HL-60 (cell line): ENCODE results near the gene C4BPB.

ENCODE experiments used
- DNase-seq, 2 experiments: peaks; one replicate each; pipeline ENCODE4 v3.0.0-alpha.2; 2010 to 2020; ENCODE audit warnings: low read depth in 1 of 2, low spot score in 1 of 2
- H3K27ac ChIP-seq: fragments of 250-450 bp; sonication (Bioruptor Pico); replicated peaks from 2 replicates; pipeline ENCODE4 v1.5.1; 2020; ENCODE audit warnings: mild to moderate bottlenecking, moderate library complexity
- H3K27me3 ChIP-seq: fragments of 250-450 bp; sonication (Bioruptor Pico); 2 replicates; pipeline ENCODE4 v1.5.1; 2021; ENCODE audit warnings: mild to moderate bottlenecking, moderate library complexity; ENCODE audit not compliant: insufficient read depth, poor library complexity, severe bottlenecking
- H3K4me3 ChIP-seq: replicated peaks from 2 replicates; pipeline ENCODE4 v1.5.1; 2011; ENCODE audit warnings: mild to moderate bottlenecking, control low read depth, low read length; ENCODE audit not compliant: insufficient read depth
- CTCF ChIP-seq: IDR thresholded peaks from one replicate; pipeline ENCODE4 v1.5.1; 2011; ENCODE audit warnings: low read length, control low read depth, inconsistent platforms; ENCODE audit not compliant: insufficient read depth
- GABPA ChIP-seq: IDR thresholded peaks from 2 replicates; pipeline ENCODE4 v1.6.1; 2012; ENCODE audit warnings: low read depth
- POLR2AphosphoS5 ChIP-seq: IDR thresholded peaks from 2 replicates; pipeline ENCODE4 v1.6.1; 2012; ENCODE audit warnings: low read depth
- REST ChIP-seq: IDR thresholded peaks from 2 replicates; pipeline ENCODE4 v1.6.1; 2012; ENCODE audit warnings: low read depth; ENCODE audit not compliant: insufficient replicate concordance
- SPI1 ChIP-seq: IDR thresholded peaks from 2 replicates; pipeline ENCODE4 v1.6.1; 2012; ENCODE audit warnings: low read depth, mild to moderate bottlenecking, borderline replicate concordance

C4BPB gene

GRCh38 chr1:207129053-207129452, 40.4 kb downstream of the C4BPB start:
- TF ChIP-seq REST (no peak), CTCF (no peak), GABPA (no peak), SPI1 (no peak), POLR2AphosphoS5 (no peak)
- no peak for DNase-seq
- Histone ChIP-seq H3K4me3 (no peak overlapping the region), H3K27me3 (no peaks in the 10 kb centered on the region), H3K27ac (no peak overlapping the region)

- DNase-seq, result no peak
- no peak for TF ChIP-seq SPI1
- no peaks in the 10 kb centered on the region for H3K27me3 ChIP-seq
- H3K4me3 ChIP-seq, result no peak overlapping the region
- H3K27ac ChIP-seq, result no peak overlapping the region
These were observed 41.8 kb downstream of the C4BPB start for GRCh38 chr1:207130252-207131036.

GRCh38 chr1:207131163-207131562, 42.5 kb downstream of the C4BPB start:
- TF ChIP-seq REST (no peak), GABPA (no peak), POLR2AphosphoS5 (no peak), SPI1 (no peak), CTCF (no peak)
- no peak overlapping the region for H3K4me3 ChIP-seq
- no peaks in the 10 kb centered on the region for H3K27me3 ChIP-seq
- no peak overlapping the region for H3K27ac ChIP-seq
- DNase-seq, result no peak

GRCh38 chr1:207134581-207134980, 45.9 kb downstream of the C4BPB start:
- Histone ChIP-seq H3K4me3 (no peak overlapping the region), H3K27ac (peak overlapping the region; percentile 17), H3K27me3 (no peaks in the 10 kb centered on the region)
- TF ChIP-seq GABPA, result no peak
- no peak for TF ChIP-seq REST
- TF ChIP-seq SPI1, result peak; percentile 79
- no peak for TF ChIP-seq CTCF
- TF ChIP-seq POLR2AphosphoS5, result no peak
- peak; percentile 37 to 49 for DNase-seq
